NB4 (cell line): ENCODE data around the gene SLC34A2.

ENCODE experiments used
- CTCF ChIP-seq: IDR thresholded peaks from one replicate; pipeline ENCODE4 v1.5.1; 2012; ENCODE audit warnings: low read depth, low read length
- MAX ChIP-seq: IDR thresholded peaks from 2 replicates; pipeline ENCODE4 v1.6.1; 2011; ENCODE audit warnings: low read depth, low read length
- MYC ChIP-seq: IDR thresholded peaks from 2 replicates; pipeline ENCODE4 v1.6.1; 2011; ENCODE audit warnings: low read depth, low read length
- POLR2A ChIP-seq: IDR thresholded peaks from 2 replicates; pipeline ENCODE4 v1.6.1; 2011; ENCODE audit warnings: mild to moderate bottlenecking; ENCODE audit not compliant: insufficient read length; ENCODE audit errors: extremely low read depth

- no peak for TF ChIP-seq CTCF
- TF ChIP-seq POLR2A, result no peak
- TF ChIP-seq MAX, result no peak
- no peak for TF ChIP-seq MYC
These were observed 38.8 kb downstream of the SLC34A2 start for GRCh38 chr4:25694466-25694865.
